Lower leg skin (tissue), 4 donors: ENCODE results near the gene GAK. TPM values are rescaled to one million over a fixed set of nuclear protein-coding genes. Genes with fewer than 3 reads are reported as not detected.

Experiments
- DNase-seq, 2 donors: peaks; one replicate each; pipeline ENCODE4 v3.0.0-alpha.2; 2019; ENCODE audit warnings: low spot score in 2 of 2
- H3K4me3 ChIP-seq: fragments of 200-600 bp; sonication (generic); 2 replicates; pipeline ENCODE4 v1.5.1; 2017; ENCODE audit warnings: mild to moderate bottlenecking, low read depth; ENCODE audit not compliant: poor library complexity, severe bottlenecking
- POLR2A ChIP-seq, 2 donors: fragments of 450-650 bp; IDR thresholded peaks; one replicate each; pipeline ENCODE4 v1.6.1; 2016 to 2017; ENCODE audit warnings: antibody characterized with exemption in 2 of 2, mild to moderate bottlenecking in 1 of 2, moderate library complexity in 1 of 2
- WGBS, 2 donors: methylation state at CpG; one replicate each; pipeline ENCODE4 v1.1.5; 2018; 5-methylcytosine and 5-hydroxymethylcytosine counted together
- intact Hi-C: fragments of 100-400 bp; cut with DNase I; formaldehyde crosslinking; loops from one replicate; pipeline ENCODE4 v1.15.0; 2023; ENCODE audit warnings: low total_unique reads
- total RNA-seq, 4 donors: library from RNA; depleted of rRNA; stranded (reverse); fragments of >200 nt; gene quantifications; one replicate each; pipeline ENCODE4 v1.1.0, GENCODE V29; 2016
- TF ChIP-seq, protein P1 (sequence below), 3 donors: fragments of 450-650 bp; IDR thresholded peaks; one replicate each; pipeline ENCODE4 v1.5.1; 2016; ENCODE audit warnings: antibody characterized with exemption in 3 of 3, mild to moderate bottlenecking in 3 of 3, moderate library complexity in 2 of 3

The GAK gene
- total RNA-seq, 4 donors from 2014 or later = 94.7 to 154 (median 108) TPM

DNA sequence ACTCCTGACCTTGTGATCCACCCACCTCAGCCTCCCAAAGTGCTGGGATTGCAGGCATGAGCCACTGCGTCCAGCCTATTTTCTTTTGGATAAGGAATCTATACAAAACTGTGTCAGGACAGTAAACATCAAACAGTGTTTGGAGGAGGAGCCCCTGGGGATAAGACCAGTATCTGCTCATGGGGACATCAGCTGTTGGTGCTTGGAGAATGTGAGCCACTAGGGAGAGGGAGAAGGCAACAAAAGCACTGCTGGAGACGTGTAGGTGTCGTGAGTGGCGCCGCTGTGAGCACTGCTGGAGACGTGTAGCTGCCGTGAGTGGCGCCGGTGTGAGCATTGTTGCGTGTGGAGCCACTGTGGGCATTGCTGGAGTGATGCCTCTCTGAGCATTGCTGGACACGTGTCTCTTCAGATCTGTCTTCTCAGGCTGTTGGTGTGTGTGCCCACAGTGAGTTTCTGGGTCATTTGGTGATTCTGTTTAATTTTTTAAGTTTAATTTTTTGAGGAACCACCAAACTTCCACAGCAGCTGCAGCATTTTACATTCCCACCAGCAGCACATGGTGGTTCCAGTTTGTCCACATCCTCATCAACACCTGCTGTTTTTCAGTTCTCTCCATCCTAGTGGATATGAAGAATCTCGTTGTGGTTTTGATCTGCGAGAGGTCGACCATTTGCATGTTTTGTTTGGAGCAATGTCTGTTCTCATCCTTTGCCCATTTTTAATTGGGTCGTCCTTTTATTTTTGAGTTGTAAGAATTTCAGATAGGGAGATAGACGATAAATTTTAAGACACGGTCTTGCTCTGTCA, 22.3 kb upstream of the GAK start:
- TF ChIP-seq, protein P1, sequence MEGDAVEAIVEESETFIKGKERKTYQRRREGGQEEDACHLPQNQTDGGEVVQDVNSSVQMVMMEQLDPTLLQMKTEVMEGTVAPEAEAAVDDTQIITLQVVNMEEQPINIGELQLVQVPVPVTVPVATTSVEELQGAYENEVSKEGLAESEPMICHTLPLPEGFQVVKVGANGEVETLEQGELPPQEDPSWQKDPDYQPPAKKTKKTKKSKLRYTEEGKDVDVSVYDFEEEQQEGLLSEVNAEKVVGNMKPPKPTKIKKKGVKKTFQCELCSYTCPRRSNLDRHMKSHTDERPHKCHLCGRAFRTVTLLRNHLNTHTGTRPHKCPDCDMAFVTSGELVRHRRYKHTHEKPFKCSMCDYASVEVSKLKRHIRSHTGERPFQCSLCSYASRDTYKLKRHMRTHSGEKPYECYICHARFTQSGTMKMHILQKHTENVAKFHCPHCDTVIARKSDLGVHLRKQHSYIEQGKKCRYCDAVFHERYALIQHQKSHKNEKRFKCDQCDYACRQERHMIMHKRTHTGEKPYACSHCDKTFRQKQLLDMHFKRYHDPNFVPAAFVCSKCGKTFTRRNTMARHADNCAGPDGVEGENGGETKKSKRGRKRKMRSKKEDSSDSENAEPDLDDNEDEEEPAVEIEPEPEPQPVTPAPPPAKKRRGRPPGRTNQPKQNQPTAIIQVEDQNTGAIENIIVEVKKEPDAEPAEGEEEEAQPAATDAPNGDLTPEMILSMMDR (IDR thresholded peaks at IDR 0.05) = no peak
- TF ChIP-seq POLR2A (IDR thresholded peaks at IDR 0.05) = no peak
- H3K4me3 ChIP-seq = no peak overlapping the region
- DNase-seq = peak in 1 of 2 donors; percentile 45
- intact Hi-C loops = no loop called here
- 90 to 95% methylated on average over 17 of the region's 17 CpGs for WGBS, 2 donors

GRCh38 chr4:953574-953915, 21.4 kb upstream of the GAK start:
- WGBS, 2 donors = 97 to 98% methylated on average over 13 of the region's 13 CpGs
- DNase-seq = no peak
- no peak overlapping the region for H3K4me3 ChIP-seq

DNA sequence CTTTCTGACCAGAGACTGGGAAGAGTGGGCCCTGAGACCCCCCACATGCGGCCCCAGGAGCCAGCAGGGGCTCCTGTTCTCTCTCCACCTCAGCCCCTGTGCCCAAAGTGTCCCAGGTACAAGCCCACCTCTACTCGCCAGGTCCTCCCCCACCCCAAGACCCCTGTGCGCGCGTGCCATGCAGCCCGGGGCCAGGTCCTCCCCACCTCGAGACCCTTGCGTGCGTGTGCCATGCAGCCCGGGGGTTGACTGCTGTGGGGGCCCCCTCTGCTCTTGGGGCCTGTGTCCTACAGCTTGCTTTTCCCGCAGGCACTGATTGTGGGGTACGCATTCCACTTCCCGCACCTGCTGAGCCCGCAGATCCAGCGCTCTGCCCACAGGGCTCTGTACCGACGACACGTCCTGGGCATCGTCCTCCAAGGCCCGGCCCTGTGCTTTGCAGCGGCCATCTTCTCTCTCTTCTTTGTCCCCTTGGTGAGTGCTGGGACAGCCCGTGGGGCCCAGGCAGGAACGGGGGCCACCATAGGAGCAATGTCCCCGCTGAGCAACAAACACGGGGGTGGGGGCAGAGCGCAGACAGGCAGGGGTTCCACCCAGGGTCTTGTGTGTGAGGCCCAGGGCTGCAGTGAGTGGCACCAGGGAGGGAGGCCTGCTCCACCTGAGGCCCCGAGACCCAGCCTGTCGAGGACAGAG, 20.9 kb upstream of the GAK start:
- intact Hi-C loops = no loop called here
- DNase-seq = peak in 1 of 2 donors; percentile 75
- H3K4me3 ChIP-seq = no peak overlapping the region
- no peak for TF ChIP-seq POLR2A (IDR thresholded peaks at IDR 0.05)
- TF ChIP-seq, protein P1 (IDR thresholded peaks at IDR 0.05) = no peak
- 96 to 98% methylated on average over 28 of the region's 28 CpGs for WGBS, 2 donors

More at GRCh38 chr4:953574-953915, 21.4 kb upstream of the GAK start:
- intact Hi-C loops = no loop called here
- TF ChIP-seq POLR2A (IDR thresholded peaks at IDR 0.05) = no peak
- TF ChIP-seq, protein P1 (IDR thresholded peaks at IDR 0.05) = no peak

DNA sequence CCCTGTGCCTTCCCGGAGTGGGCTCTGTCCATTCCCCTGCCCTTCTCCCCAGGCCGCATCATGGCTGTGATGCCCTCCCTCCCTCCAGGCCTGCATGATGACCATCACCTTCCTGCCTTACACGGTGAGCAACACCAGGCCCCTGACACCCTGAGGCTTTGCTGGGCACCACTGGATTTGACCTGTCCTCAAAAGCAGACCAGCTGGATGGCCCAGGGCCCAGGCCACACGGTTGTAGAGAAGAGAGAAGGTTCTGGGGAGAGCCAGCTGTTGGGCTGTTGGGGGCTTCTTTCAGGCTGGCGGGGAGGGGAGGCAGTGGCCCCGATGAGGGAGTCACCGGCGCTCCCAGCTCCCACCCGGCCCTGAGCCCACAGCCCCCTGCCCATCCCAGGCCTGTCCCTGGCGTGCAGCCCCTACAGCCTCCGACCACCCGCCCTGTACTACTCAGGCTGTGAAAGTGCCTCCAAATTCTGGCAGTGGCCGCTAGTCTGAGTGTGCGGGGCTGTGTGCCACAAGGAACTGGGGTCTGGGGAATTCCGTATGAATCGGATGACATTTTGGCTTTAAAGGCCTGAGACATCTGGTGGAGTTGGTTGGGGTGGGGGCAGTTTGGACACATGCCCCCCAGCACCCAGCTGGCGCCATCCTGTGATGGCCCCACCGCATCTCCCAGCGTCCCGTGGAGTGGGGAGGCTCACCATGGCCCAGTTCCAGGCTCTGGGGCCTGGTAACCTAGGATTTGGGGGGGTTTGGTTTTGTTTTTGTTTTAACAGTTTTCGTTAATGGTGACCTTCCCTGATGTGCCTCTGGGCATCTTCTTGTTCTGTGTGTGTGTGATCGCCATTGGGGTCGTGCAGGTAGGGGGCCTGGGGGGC, 19.7 kb upstream of the GAK start:
- 81 to 87% methylated on average over 16 to 19 of the region's 23 CpGs for WGBS, 2 donors
- TF ChIP-seq, protein P1 (IDR thresholded peaks at IDR 0.05) = no peak
- TF ChIP-seq POLR2A (IDR thresholded peaks at IDR 0.05) = no peak

GRCh38 chr4:951186-951585, 19.1 kb upstream of the GAK start:
- intact Hi-C loops = no loop called here
- DNase-seq = peak in 1 of 2 donors; percentile 61
- no peak overlapping the region for H3K4me3 ChIP-seq
- 80 to 84% methylated on average over 7 of the region's 7 CpGs for WGBS, 2 donors
- TF ChIP-seq, protein P1 (IDR thresholded peaks at IDR 0.05) = no peak
- no peak for TF ChIP-seq POLR2A (IDR thresholded peaks at IDR 0.05)

More for the DNA sequence above, 19.7 kb upstream of the GAK start:
- DNase-seq = peak in 1 of 2 donors; percentile 49
- H3K4me3 ChIP-seq = no peak overlapping the region
- intact Hi-C loops = no loop called here
